ENCODE data around the gene SLC6A16. TPM values are rescaled to one million over a fixed set of nuclear protein-coding genes. Genes with fewer than 3 reads are reported as not detected.

SLC6A16 gene
- total RNA-seq, 1 experiment from 2014 or later: 3.2 TPM

DNA sequence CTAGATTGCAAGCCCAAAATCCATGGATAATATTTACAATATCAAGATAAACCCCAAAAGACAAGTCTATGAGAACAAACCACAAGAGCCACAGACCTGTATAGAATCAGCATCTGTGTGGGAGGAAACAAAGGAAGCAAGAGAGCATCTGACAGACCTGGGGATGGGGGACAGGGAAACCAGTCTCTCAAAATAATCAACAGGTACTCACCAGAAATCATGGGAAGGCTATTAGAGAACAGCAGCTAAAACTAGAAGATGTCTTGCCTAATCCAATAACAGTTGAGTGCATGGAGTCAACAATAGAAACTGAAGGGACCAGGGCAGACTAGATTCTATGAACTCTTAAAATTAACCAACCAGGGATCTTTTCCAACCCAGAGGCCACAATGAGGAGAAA is 8.7 kb downstream of the SLC6A16 start:
- H3K9me3 ChIP-seq (ENCODE audit: control insufficient read depth, low read depth, low read length): no peaks in the 10 kb centered on the region
- no peak overlapping the region for H3K9ac ChIP-seq (ENCODE audit: extremely low read depth, insufficient read length, low read length)
- H2BK12ac ChIP-seq (ENCODE audit: insufficient read length, low read depth, low read length): no peak overlapping the region
- Mint-ChIP-seq H3K27me3 (ENCODE audit: low read depth) (no peaks in the 10 kb centered on the region), H3K27ac (no peak overlapping the region), H3K4me1 (no peaks in the 10 kb centered on the region), H3K36me3 (ENCODE audit: insufficient read depth in 1 of 3, low read depth in 3 of 3) (peaks cover 7 to 26% (median 9%) of the 10 kb centered on the region in 3 experiments; a peak in 6 of 7 replicates), H3K4me3 (no peak overlapping the region), H3K9me3 (peaks cover 17 to 27% of the 10 kb centered on the region in 2 experiments; a peak in 4 of 5 replicates)
- H4K8ac ChIP-seq (replicated peaks; ENCODE audit: insufficient read length, low read depth, low read length): no peak overlapping the region
- no peak overlapping the region for H2BK20ac ChIP-seq (ENCODE audit: low read depth, low read length, poor library complexity, severe bottlenecking)
- no peak overlapping the region for H4K5ac ChIP-seq (ENCODE audit: insufficient read length, low read depth, low read length)
- H3K27me3 ChIP-seq (ENCODE audit: insufficient read depth, low read length): no peaks in the 10 kb centered on the region
- H3T11ph ChIP-seq (ENCODE audit: low read length): no peak overlapping the region
- no peak overlapping the region for H3K4me2 ChIP-seq (ENCODE audit: insufficient read depth, insufficient read length, low read length)
- H3K14ac ChIP-seq (ENCODE audit: insufficient read depth, low read length): no peak overlapping the region
- H4K20me1 ChIP-seq (ENCODE audit: control insufficient read depth, insufficient read depth, insufficient read length): no peaks in the 10 kb centered on the region
- H4K91ac ChIP-seq (ENCODE audit: insufficient read length, low read depth, low read length): no peak overlapping the region
- H3K56ac ChIP-seq (ENCODE audit: insufficient read length, low read depth, low read length): no peak overlapping the region
- H2AFZ ChIP-seq (ENCODE audit: low read length): no peak overlapping the region
- H3K79me1 ChIP-seq (ENCODE audit: insufficient read depth, low read depth, low read length, poor library complexity, severe bottlenecking): no peaks in the 10 kb centered on the region
- no peaks in the 10 kb centered on the region for H3K4me1 ChIP-seq (ENCODE audit: insufficient read depth, low read length)
- H3K4ac ChIP-seq (ENCODE audit: low read depth, low read length): no peak overlapping the region
- TF ChIP-seq, protein P1, sequence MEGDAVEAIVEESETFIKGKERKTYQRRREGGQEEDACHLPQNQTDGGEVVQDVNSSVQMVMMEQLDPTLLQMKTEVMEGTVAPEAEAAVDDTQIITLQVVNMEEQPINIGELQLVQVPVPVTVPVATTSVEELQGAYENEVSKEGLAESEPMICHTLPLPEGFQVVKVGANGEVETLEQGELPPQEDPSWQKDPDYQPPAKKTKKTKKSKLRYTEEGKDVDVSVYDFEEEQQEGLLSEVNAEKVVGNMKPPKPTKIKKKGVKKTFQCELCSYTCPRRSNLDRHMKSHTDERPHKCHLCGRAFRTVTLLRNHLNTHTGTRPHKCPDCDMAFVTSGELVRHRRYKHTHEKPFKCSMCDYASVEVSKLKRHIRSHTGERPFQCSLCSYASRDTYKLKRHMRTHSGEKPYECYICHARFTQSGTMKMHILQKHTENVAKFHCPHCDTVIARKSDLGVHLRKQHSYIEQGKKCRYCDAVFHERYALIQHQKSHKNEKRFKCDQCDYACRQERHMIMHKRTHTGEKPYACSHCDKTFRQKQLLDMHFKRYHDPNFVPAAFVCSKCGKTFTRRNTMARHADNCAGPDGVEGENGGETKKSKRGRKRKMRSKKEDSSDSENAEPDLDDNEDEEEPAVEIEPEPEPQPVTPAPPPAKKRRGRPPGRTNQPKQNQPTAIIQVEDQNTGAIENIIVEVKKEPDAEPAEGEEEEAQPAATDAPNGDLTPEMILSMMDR (conservative IDR thresholded peaks at IDR 0.05): no peak
- no peaks in the 10 kb centered on the region for H3K23me2 ChIP-seq (ENCODE audit: insufficient read length, low read depth, low read length, poor library complexity, severe bottlenecking)
- H3K23ac ChIP-seq (ENCODE audit: insufficient read length, low read depth, low read length): no peak overlapping the region
- no peak for DNase-seq
- H2AK5ac ChIP-seq (ENCODE audit: insufficient read length, low read length): no peak overlapping the region
- no peak overlapping the region for H2BK5ac ChIP-seq (ENCODE audit: insufficient read length, low read length)
- H2BK120ac ChIP-seq (ENCODE audit: low read depth, low read length, poor library complexity, severe bottlenecking): no peak overlapping the region
- H3K27ac ChIP-seq (ENCODE audit: insufficient read length, low read depth, low read length): no peak overlapping the region
- no peaks in the 10 kb centered on the region for H3K79me2 ChIP-seq (ENCODE audit: insufficient read depth, low read length)
- H3K18ac ChIP-seq (ENCODE audit: insufficient read length, low read depth, low read length): no peak overlapping the region
- no peak overlapping the region for H2BK15ac ChIP-seq (ENCODE audit: low read depth, low read length)
